Endothelial cell of umbilical vein (primary cell): ENCODE data around the gene SYNCRIP. TPM values are rescaled to one million over a fixed set of nuclear protein-coding genes. Genes with fewer than 3 reads are reported as not detected.
"Not testable (repeated sequence)": the region's sequence is repeated elsewhere in the genome, so short reads cannot be mapped to it uniquely, and the experiment has no call there.

Experiments used
- BruUV-seq: library from RNA; stranded (reverse); fragments of 400-500 nt; replicated peaks from 2 replicates; lab custom pipeline; 2021; lab: Mats Ljungman, UMichigan
- CTCF ChIA-PET: fragments of 300-600, 350-600 bp; sonication (Branson Sonifier 250); formaldehyde crosslinking; loops from one replicate; lab custom pipeline; 2021; ENCODE audit warnings: antibody characterized with exemption, inconsistent platforms; lab: Charles Lee
- POLR2A ChIA-PET: fragments of 300-600, 350-600 bp; sonication (Branson Sonifier 250); formaldehyde crosslinking; loops from one replicate; lab custom pipeline; 2021; ENCODE audit warnings: antibody characterized with exemption, inconsistent platforms; lab: Charles Lee
- DNase-seq: peaks from one replicate; pipeline ENCODE4 v3.0.0-alpha.2; 2011; ENCODE audit warnings: low read depth, low spot score
- FAIRE-seq: peaks from 2 replicates; lab custom pipeline; 2011; peaks lifted over from hg19 to GRCh38; lab: Jason Lieb, UNC
- H2AFZ ChIP-seq: 2 replicates; pipeline ENCODE4 v1.6.0; 2012; ENCODE audit warnings: low read depth, low read length, control low read depth, inconsistent platforms
- H3K27ac ChIP-seq: 2 replicates; pipeline ENCODE4 v1.5.1; 2011; ENCODE audit warnings: low read depth, mild to moderate bottlenecking, control low read depth, low read length, moderate library complexity; ENCODE audit not compliant: insufficient read depth
- H3K27me3 ChIP-seq, 2 experiments: 2 replicates each; pipeline versions ENCODE4 v1.6.0 to v1.6.1; 2011; ENCODE audit warnings: low read length in 2 of 2, mixed read lengths in 1 of 2; ENCODE audit not compliant: control insufficient read depth in 2 of 2, insufficient read depth in 2 of 2
- H3K36me3 ChIP-seq, 2 experiments: 2 replicates in 1 of 2; 3 replicates in 1 of 2; pipeline ENCODE4 v1.5.1; 2011; ENCODE audit warnings: low read length in 2 of 2, mild to moderate bottlenecking in 1 of 2, moderate library complexity in 1 of 2; ENCODE audit not compliant: control insufficient read depth in 2 of 2, insufficient read depth in 2 of 2; ENCODE audit errors: extremely low read depth in 1 of 2
- H3K4me1 ChIP-seq: 3 replicates; pipeline ENCODE4 v1.5.1; 2011; ENCODE audit warnings: mild to moderate bottlenecking, low read length; ENCODE audit not compliant: control insufficient read depth, insufficient read depth; ENCODE audit errors: extremely low read depth
- H3K4me2 ChIP-seq: 2 replicates; pipeline ENCODE4 v1.6.1; 2011; ENCODE audit warnings: low read length, control low read depth, mixed read lengths; ENCODE audit not compliant: insufficient read depth
- H3K4me3 ChIP-seq, 3 experiments: fragments of 200-600 bp in 1 of 3; sonication (generic), shearing (Covaris generic) in 1 of 3; replicated peaks in 1 of 3; 2 replicates each; pipeline ENCODE4 v1.5.1; 2011 to 2016; ENCODE audit warnings: control low read depth in 3 of 3, low read length in 3 of 3, mild to moderate bottlenecking in 2 of 3, inconsistent platforms in 1 of 3, low read depth in 1 of 3, moderate library complexity in 1 of 3; ENCODE audit not compliant: insufficient read depth in 1 of 3
- H3K79me2 ChIP-seq: 2 replicates; pipeline ENCODE4 v1.6.0; 2012; ENCODE audit warnings: low read length, inconsistent platforms; ENCODE audit not compliant: control insufficient read depth, insufficient read depth
- H3K9ac ChIP-seq: replicated peaks from 2 replicates; pipeline ENCODE3; 2011; ENCODE audit warnings: low read length, control low read depth; ENCODE audit not compliant: insufficient read depth; ENCODE audit errors: extremely low read depth
- H3K9me1 ChIP-seq: replicated peaks from 3 replicates; pipeline ENCODE4 v1.6.0; 2011; ENCODE audit warnings: mild to moderate bottlenecking, low read length; ENCODE audit not compliant: control insufficient read depth, insufficient read depth; ENCODE audit errors: extremely low read depth
- H3K9me3 ChIP-seq: replicated peaks from 2 replicates; pipeline ENCODE4 v1.5.1; 2012; ENCODE audit warnings: low read length, inconsistent platforms; ENCODE audit not compliant: control insufficient read depth, insufficient read depth
- H4K20me1 ChIP-seq: replicated peaks from 2 replicates; pipeline ENCODE3; 2011; ENCODE audit warnings: mild to moderate bottlenecking, low read length; ENCODE audit not compliant: control insufficient read depth, insufficient read depth; ENCODE audit errors: extremely low read depth
- CTCF ChIP-seq, 2 donors: IDR thresholded peaks; 1 replicate in 1 of 2; 2 replicates in 1 of 2; pipeline ENCODE4 v1.5.1; 2011; ENCODE audit warnings: low read length in 2 of 2, mild to moderate bottlenecking in 2 of 2, moderate library complexity in 2 of 2, control low read depth in 1 of 2, inconsistent platforms in 1 of 2, low read depth in 1 of 2; ENCODE audit not compliant: insufficient read depth in 1 of 2; ENCODE audit errors: extremely low read depth in 1 of 2
- EZH2 ChIP-seq: IDR thresholded peaks from 2 replicates; pipeline ENCODE4 v1.6.1; 2012; ENCODE audit warnings: borderline replicate concordance, low read depth, mild to moderate bottlenecking, moderate library complexity, low read length, inconsistent platforms; ENCODE audit not compliant: severe bottlenecking
- FOS ChIP-seq: IDR thresholded peaks from 2 replicates; pipeline ENCODE4 v1.6.1; 2011; ENCODE audit warnings: mild to moderate bottlenecking, low read length, moderate library complexity, borderline replicate concordance; ENCODE audit not compliant: insufficient read depth
- GATA2 ChIP-seq: IDR thresholded peaks from 2 replicates; pipeline ENCODE4 v1.7.0; 2011; ENCODE audit warnings: low read depth, mild to moderate bottlenecking, moderate library complexity, mixed read lengths, low read length; ENCODE audit not compliant: insufficient read length, insufficient read depth
- JUN ChIP-seq: IDR thresholded peaks from 2 replicates; pipeline ENCODE4 v1.6.1; 2011; ENCODE audit warnings: borderline replicate concordance, low read depth; ENCODE audit not compliant: insufficient read length, insufficient read depth
- MYC ChIP-seq: IDR thresholded peaks from one replicate; pipeline ENCODE4 v1.6.1; 2011; ENCODE audit warnings: mild to moderate bottlenecking, low read depth, low read length
- POLR2A ChIP-seq: IDR thresholded peaks from 2 replicates; pipeline ENCODE4 v1.6.1; 2012; ENCODE audit warnings: low read depth, mild to moderate bottlenecking, control low read depth, low read length
- POLR2AphosphoS5 ChIP-seq: IDR thresholded peaks from 2 replicates; pipeline ENCODE4 v1.6.1; 2012; ENCODE audit warnings: low read depth, mild to moderate bottlenecking, control low read depth, low read length, moderate library complexity; ENCODE audit not compliant: insufficient read depth
- dilution Hi-C: fragments of 300-500 bp; cut with MboI; formaldehyde crosslinking; loops from one replicate; pipeline ENCODE4 v1.15.0; 2019; ENCODE audit warnings: low sequenced_read_pairs; ENCODE audit not compliant: extremely low pct_ligation_motif_present
- intact Hi-C: fragments of 100-400 bp; cut with micrococcal nuclease; formaldehyde crosslinking; loops from one replicate; pipeline ENCODE4 v1.10.0; 2022
- polyA plus RNA-seq, 4 experiments: library from polyadenylated mRNA; depleted of rRNA in 3 of 4; stranded (reverse) in 3 of 4; unstranded in 1 of 4; fragments of >200 nt; gene quantifications; 2 replicates each; pipeline versions ENCODE4 v1.2.1 to v1.2.3, GENCODE V29; 2011 to 2012; ENCODE audit warnings: missing spikeins in 1 of 4
- total RNA-seq: library from RNA; stranded (reverse); gene quantifications from 2 replicates; pipeline ENCODE4 v1.2.3, GENCODE V29; 2021
- TF ChIP-seq, protein P1 (sequence below): IDR thresholded peaks from 2 replicates; pipeline ENCODE4 v1.6.1; 2011; ENCODE audit not compliant: insufficient read depth, insufficient read length

Gene SYNCRIP
- total and polyA plus RNA-seq, 2 donors (not counting 3 experiments of a cell fraction or from before 2014, with no cell fraction given): 16.3 to 155 TPM

DNA sequence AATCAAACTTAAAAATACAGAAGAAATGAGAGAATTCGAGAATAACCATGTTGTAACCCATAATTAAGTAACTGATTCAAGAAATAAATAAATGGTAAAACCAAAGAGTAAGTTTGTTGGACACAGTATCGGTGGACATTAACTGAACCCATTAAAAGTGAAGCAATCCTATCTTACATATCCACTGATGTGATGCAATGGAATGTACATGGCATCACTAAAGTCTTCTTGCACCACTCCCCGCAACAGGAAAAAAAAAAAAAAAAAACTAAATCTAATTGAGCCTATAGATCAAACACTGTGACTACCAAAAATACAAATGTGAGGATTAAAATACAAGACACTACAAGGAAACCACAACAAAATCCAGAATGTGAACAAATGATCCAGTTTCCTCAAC, 56.9 kb downstream of the SYNCRIP start:
- dilution Hi-C loops: no loop called here
- Histone ChIP-seq H3K79me2 (peaks cover 78% of the 10 kb centered on the region), H2AFZ (no peak overlapping the region), H3K4me3 (no peak overlapping the region), H4K20me1 (peaks cover 7% of the 10 kb centered on the region), H3K36me3 (no peaks in the 10 kb centered on the region), H3K27ac (no peak overlapping the region), H3K9ac (no peak overlapping the region), H3K4me2 (no peak overlapping the region), H3K4me1 (no peaks in the 10 kb centered on the region), H3K9me1 (no peaks in the 10 kb centered on the region), H3K9me3 (no peaks in the 10 kb centered on the region), H3K27me3 (no peaks in the 10 kb centered on the region)
- ChIA-PET POLR2A (no interaction called here), CTCF (no interaction called here)
- BruUV-seq: no TSS peak
- FAIRE-seq (no peak), DNase-seq (no peak)
- TF ChIP-seq POLR2AphosphoS5 (no peak), FOS (no peak), GATA2 (no peak), JUN (no peak), CTCF (IDR thresholded peaks at IDR 0.05; ENCODE audit: extremely low read depth in 1 of 2, insufficient read depth in 1 of 2, low read depth in 1 of 2, low read length in 2 of 2) (no peak), EZH2 (no peak), POLR2A (no peak), MYC (no peak)
- TF ChIP-seq, protein P1, sequence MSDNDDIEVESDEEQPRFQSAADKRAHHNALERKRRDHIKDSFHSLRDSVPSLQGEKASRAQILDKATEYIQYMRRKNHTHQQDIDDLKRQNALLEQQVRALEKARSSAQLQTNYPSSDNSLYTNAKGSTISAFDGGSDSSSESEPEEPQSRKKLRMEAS: no peak
- intact Hi-C loops: no loop called here

DNA sequence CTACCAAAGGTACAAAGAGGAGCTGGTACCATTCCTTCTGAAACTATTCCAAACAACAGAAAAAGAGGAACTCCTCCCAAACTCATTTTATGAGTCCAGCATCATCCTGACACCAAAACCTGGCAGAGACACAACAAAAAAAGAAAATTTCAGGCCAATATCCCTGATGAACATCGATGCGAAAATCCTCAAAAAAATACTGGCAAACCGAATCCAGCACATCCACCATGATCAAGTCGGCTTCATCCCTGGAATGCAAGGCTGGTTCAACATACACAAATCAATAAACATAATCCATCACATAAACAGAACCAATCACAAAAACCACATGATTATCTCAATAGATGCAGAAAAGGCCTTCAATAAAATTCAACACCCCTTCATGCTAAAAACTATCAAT, 59.9 kb downstream of the SYNCRIP start:
- DNase-seq, FAIRE-seq, H3K9me3 ChIP-seq, H3K27ac ChIP-seq, H3K9ac ChIP-seq, H2AFZ ChIP-seq, dilution Hi-C loops, H4K20me1 ChIP-seq, POLR2A ChIA-PET, intact Hi-C loops, H3K36me3 ChIP-seq, BruUV-seq, CTCF ChIA-PET, H3K4me1 ChIP-seq, H3K9me1 ChIP-seq, H3K27me3 ChIP-seq, H3K4me2 ChIP-seq, H3K4me3 ChIP-seq: not testable (repeated sequence)
- H3K79me2 ChIP-seq: peaks cover 76% of the 10 kb centered on the region
